Smooth muscle cell (in vitro differentiated cells): Measurements from ENCODE around the gene OR8B4. TPM values are rescaled to one million over a fixed set of nuclear protein-coding genes. Genes with fewer than 3 reads are reported as not detected.

Experiments
- DNase-seq: peaks from one replicate; lab custom pipeline; 2025; ENCODE audit not compliant: unreplicated experiment; lab: John Stamatoyannopoulos, UW
- H2AFZ ChIP-seq: fragments of 200-600 bp; sonication (generic); 2 replicates; pipeline ENCODE4 v1.6.0; 2016; ENCODE audit warnings: antibody characterized with exemption, low read depth, mild to moderate bottlenecking
- H3F3A ChIP-seq: fragments of 200-600 bp; sonication (generic); 2 replicates; pipeline ENCODE4 v1.6.0; 2017; ENCODE audit warnings: antibody characterized with exemption, low read depth
- H3K27ac ChIP-seq: fragments of 200-600 bp; sonication (generic); 2 replicates; pipeline ENCODE4 v1.5.1; 2016; ENCODE audit warnings: low read depth, mild to moderate bottlenecking
- H3K27me3 ChIP-seq: fragments of 200-600 bp; sonication (generic); 2 replicates; pipeline ENCODE4 v1.6.1; 2016; ENCODE audit warnings: low read depth, mild to moderate bottlenecking
- H3K36me3 ChIP-seq: fragments of 200-600 bp; sonication (generic); 2 replicates; pipeline ENCODE4 v1.5.1; 2016; ENCODE audit warnings: low read depth
- H3K4me1 ChIP-seq: fragments of 200-600 bp; sonication (generic); 2 replicates; pipeline ENCODE4 v1.5.1; 2016; ENCODE audit warnings: low read depth
- H3K4me2 ChIP-seq: fragments of 200-600 bp; sonication (generic); 2 replicates; pipeline ENCODE4 v1.6.0; 2016; ENCODE audit warnings: mild to moderate bottlenecking
- H3K4me3 ChIP-seq: fragments of 200-600 bp; sonication (generic); 2 replicates; pipeline ENCODE4 v1.5.1; 2016; ENCODE audit warnings: mild to moderate bottlenecking
- H3K79me2 ChIP-seq: fragments of 200-600 bp; sonication (generic); 2 replicates; pipeline ENCODE4 v1.6.0; 2016; ENCODE audit warnings: low read depth, mild to moderate bottlenecking
- H3K9ac ChIP-seq: fragments of 200-600 bp; sonication (generic); 2 replicates; pipeline ENCODE4 v1.6.0; 2016; ENCODE audit warnings: low read depth
- H3K9me3 ChIP-seq: fragments of 200-600 bp; sonication (generic); replicated peaks from 2 replicates; pipeline ENCODE4 v1.5.1; 2016; ENCODE audit warnings: low read depth
- H4K20me1 ChIP-seq: fragments of 200-600 bp; sonication (generic); 2 replicates; pipeline ENCODE4 v1.6.0; 2016; ENCODE audit warnings: low read depth
- CTCF ChIP-seq: fragments of 200-600 bp; sonication (generic); IDR thresholded peaks from 2 replicates; pipeline ENCODE4 v1.5.1; 2017; ENCODE audit warnings: borderline replicate concordance, mild to moderate bottlenecking, antibody characterized with exemption; ENCODE audit not compliant: insufficient read depth, poor library complexity, severe bottlenecking
- WGBS: methylation state at CpG from one replicate; pipeline ENCODE4 v1.1.7; 2016; ENCODE audit warnings: low lambda C conversion rate; 5-methylcytosine and 5-hydroxymethylcytosine counted together
- polyA plus RNA-seq: library from polyadenylated mRNA; unstranded; fragments of >200 nt; fragmentation: Nextera tagmentation; extraction: Ambion mirVana; gene quantifications from 2 replicates; pipeline ENCODE4 v1.2.1, GENCODE V29; 2016
- total RNA-seq: library from RNA; depleted of rRNA; stranded (reverse); fragments of >200 nt; gene quantifications from 2 replicates; pipeline ENCODE4 v1.2.3, GENCODE V29; 2014

The OR8B4 gene
- total and polyA plus RNA-seq, 2 experiments from 2014 or later: not detected

GRCh38 chr11:124446916-124447315 lies 22.2 kb upstream of the OR8B4 start:
- DNase-seq: no peak
- no peak overlapping the region for H3K4me3 ChIP-seq
- no peak for TF ChIP-seq CTCF
- H3K4me2 ChIP-seq: no peak overlapping the region
- no peaks in the 10 kb centered on the region for H4K20me1 ChIP-seq
- no peak overlapping the region for H2AFZ ChIP-seq
- H3K27ac ChIP-seq: no peak overlapping the region
- H3K9ac ChIP-seq: no peak overlapping the region
- no peaks in the 10 kb centered on the region for H3K9me3 ChIP-seq
- no peaks in the 10 kb centered on the region for H3K4me1 ChIP-seq
- no peaks in the 10 kb centered on the region for H3K27me3 ChIP-seq
- 90% methylated on average over 1 of the region's 1 CpG for WGBS
- no peaks in the 10 kb centered on the region for H3K36me3 ChIP-seq
- no peaks in the 10 kb centered on the region for H3F3A ChIP-seq
- no peaks in the 10 kb centered on the region for H3K79me2 ChIP-seq

- DNase-seq: no peak
- H3K27ac ChIP-seq: no peak within 1 kb of the TSS
- no peak within 1 kb of the TSS for H3K9ac ChIP-seq
- no peak within 1 kb of the TSS for H2AFZ ChIP-seq
- no peaks in the 10 kb centered on the region for H3K27me3 ChIP-seq
- no peak for TF ChIP-seq CTCF
- no peaks in the 10 kb centered on the region for H3K4me1 ChIP-seq
- H3K4me3 ChIP-seq: no peak within 1 kb of the TSS
- H3K36me3 ChIP-seq: no peaks in the 10 kb centered on the region
- no peaks in the 10 kb centered on the region for H4K20me1 ChIP-seq
- no peaks in the 10 kb centered on the region for H3K9me3 ChIP-seq
- H3F3A ChIP-seq: no peaks in the 10 kb centered on the region
- no peaks in the 10 kb centered on the region for H3K79me2 ChIP-seq
- 96% methylated on average over 1 of the region's 1 CpG for WGBS
- H3K4me2 ChIP-seq: no peak within 1 kb of the TSS
These were observed 21.0 kb upstream of the OR8B4 start, which contains the start of gene OR8B8 for GRCh38 chr11:124445646-124446150. TSS of gene OR8B8 (minus strand) at chr11:124445696. CDS start at chr11:124441085, 4,611 bp downstream.

GRCh38 chr11:124442847-124443246 lies 18.2 kb upstream of the OR8B4 start:
- Histone ChIP-seq H3K9ac (no peak overlapping the region), H2AFZ (no peak overlapping the region), H3K4me1 (no peaks in the 10 kb centered on the region), H3K79me2 (no peaks in the 10 kb centered on the region), H3K27me3 (peaks cover 3% of the 10 kb centered on the region), H3K9me3 (no peaks in the 10 kb centered on the region), H4K20me1 (no peaks in the 10 kb centered on the region), H3F3A (no peaks in the 10 kb centered on the region), H3K27ac (no peak overlapping the region), H3K36me3 (no peaks in the 10 kb centered on the region), H3K4me3 (no peak overlapping the region), H3K4me2 (no peak overlapping the region)
- TF ChIP-seq CTCF: no peak
- no peak for DNase-seq
- 77% methylated on average over 2 of the region's 2 CpGs for WGBS

GRCh38 chr11:124442442-124442841 lies 17.8 kb upstream of the OR8B4 start:
- DNase-seq: no peak
- no peak overlapping the region for H3K9ac ChIP-seq
- no peaks in the 10 kb centered on the region for H3K4me1 ChIP-seq
- H3K4me2 ChIP-seq: no peak overlapping the region
- H3K79me2 ChIP-seq: no peaks in the 10 kb centered on the region
- H3K27ac ChIP-seq: no peak overlapping the region
- no peak for TF ChIP-seq CTCF
- no peak overlapping the region for H3K4me3 ChIP-seq
- H3K27me3 ChIP-seq: peaks cover 3% of the 10 kb centered on the region
- no peaks in the 10 kb centered on the region for H3K9me3 ChIP-seq
- no peaks in the 10 kb centered on the region for H3K36me3 ChIP-seq
- WGBS: 71% methylated on average over 6 of the region's 6 CpGs
- no peaks in the 10 kb centered on the region for H3F3A ChIP-seq
- H2AFZ ChIP-seq: no peak overlapping the region
- no peaks in the 10 kb centered on the region for H4K20me1 ChIP-seq
